HG03103 (cell line): ENCODE data around the gene ANKRD1.

Source experiments
- ATAC-seq: cut with Tn5 transposase; IDR thresholded peaks from one replicate; pipeline ENCODE4 v1.9.1; 2021; ENCODE audit warnings: low read depth; ENCODE audit not compliant: unreplicated experiment

ANKRD1 gene

DNA sequence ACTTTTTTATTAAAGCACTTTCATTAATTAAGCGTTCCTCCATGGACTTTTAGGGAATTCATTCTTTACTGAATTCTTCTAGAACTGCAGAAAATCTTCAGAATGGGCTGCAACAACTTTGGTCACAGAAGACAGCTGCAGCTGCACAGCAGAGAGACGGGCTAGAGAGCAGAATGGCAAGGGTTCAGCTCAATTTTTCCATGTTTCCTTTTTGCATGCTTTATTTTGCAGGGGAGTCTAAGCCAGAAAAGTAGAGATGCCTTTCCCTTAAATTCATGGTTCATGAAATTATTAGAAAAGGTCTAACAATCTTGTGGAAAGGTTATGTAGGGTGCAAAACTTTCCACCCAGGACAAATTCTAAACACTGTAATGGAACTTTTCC, 15.4 kb upstream of the ANKRD1 start:
- ATAC-seq: no peak

DNA sequence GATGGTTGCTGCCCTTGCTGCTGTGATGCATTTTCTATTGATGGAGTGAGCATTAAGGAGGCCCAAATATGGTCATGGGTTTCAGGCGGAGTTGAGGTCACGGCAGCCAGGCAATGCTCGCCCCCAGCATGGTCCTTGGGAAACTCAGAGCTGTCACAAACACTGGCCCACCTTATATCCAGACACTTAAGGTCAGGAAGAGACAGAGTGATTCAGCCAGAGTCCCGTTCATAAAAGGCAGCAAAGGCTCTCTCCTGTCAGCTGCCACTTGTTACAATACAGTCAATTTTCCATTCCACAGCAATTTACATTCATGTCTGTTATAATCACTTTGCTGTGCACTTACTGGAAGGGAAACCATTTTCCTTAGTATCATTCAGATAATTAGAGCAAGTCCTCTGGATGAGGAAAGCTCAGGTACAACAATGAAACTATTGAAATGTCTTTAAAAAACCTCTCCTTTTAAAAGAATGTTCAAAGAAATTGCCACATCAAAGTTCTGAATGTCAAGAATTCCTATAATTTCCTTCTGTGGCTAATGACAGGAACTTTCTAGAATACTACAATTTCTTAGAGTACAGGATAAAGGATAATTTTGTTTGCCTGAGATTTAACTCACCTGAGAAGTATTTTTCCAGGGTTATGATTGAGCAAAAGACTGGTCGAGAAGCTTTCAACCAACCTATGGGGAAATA, 14.8 kb upstream of the ANKRD1 start:
- no peak for ATAC-seq

DNA sequence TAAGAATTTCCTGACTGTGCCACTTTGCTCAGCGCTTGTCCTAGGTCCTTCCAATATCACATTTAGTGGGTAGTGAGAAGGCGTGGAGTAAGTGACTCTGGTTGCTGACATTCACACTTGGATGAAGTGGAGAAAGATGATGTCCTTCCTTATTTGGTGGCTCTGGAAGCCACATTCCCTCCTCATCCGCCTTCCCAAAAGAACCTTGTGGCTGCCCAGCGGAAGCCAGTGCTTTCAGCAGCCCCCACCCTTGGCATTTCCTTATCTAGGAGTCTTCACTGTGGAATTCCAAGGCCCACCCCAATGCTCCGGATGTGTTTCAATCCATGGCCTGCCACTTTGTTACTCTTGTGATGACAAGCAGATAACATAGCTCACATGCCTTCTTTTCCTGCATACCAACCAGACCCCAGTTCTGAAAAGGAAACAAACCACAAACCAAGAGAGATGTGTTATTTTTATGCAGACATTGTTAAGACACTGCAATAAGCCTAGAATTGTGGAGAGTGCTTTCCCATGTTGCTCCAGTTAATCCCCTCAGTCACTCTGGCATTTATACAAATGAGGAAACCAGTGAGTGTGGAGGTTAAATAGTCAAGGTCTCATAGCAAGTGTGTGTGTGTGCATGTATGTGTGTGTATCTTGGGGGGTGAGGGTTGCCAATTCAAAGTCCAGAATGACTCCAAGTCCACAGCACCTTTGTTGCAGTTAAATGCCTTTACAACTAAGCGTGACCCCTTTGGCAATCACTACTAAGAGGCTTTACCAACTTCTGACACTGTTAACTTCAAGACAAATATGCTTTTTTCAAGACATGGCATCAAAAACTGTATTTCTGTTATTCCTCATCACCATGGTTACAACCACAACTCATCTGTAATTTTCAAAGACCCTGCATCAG, 10.3 kb upstream of the ANKRD1 start:
- no peak for ATAC-seq

DNA sequence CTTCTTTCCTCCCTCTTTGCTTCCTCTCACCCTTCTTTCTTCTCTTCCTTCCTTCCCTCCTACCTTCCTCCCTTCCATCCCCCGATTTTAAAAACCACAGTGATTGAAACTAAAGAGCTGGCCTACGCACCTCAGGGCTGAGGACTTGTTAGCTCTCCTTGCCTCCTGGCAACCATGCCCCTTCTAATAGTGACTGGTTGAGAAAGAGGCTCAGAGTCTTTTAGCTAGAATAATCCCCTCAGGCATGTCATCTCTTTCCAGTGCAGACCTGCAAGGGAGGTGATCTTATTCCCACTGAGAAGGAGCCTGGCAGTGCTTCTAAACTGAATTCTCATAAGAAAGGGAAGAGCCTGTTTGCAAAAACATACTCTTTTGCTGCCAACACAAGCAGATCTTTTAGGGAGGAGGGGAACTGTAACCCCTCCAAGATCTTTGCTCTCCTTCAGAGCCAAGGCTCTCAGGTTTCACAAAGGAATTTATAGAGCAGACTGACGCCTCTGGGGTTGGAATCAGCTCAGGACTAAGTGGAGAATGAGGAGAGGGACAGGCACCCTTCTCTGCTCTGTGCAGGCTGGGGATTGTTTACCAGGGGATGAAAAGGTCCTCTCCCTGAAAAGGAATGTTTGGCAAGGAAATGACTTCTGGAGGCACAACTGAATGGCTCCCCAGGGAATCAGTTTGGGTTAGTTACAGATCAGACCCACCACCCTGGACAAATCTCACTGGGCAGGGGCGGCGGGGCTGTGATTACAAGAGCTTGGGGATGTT, 9.4 kb upstream of the ANKRD1 start:
- ATAC-seq: no peak

DNA sequence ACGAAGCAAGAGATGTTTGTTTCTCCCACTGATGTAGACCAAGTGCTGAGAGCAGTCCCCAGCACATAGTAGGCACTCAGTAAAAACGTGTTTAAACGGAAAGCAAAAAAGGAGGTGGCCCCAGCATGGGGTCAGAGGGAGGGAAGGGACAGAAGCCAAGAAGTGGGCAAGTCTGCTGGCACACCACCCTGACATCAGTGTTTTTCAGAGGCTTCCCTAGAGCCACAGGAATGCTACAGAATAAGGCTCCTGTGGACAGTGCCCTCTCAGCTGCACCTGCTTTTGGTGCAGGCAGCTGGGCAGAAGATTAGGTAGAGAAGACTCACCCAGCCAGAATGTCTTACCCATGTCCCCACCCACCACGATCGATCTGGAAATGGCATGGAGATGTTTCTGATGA, 8.3 kb upstream of the ANKRD1 start:
- ATAC-seq: no peak

DNA sequence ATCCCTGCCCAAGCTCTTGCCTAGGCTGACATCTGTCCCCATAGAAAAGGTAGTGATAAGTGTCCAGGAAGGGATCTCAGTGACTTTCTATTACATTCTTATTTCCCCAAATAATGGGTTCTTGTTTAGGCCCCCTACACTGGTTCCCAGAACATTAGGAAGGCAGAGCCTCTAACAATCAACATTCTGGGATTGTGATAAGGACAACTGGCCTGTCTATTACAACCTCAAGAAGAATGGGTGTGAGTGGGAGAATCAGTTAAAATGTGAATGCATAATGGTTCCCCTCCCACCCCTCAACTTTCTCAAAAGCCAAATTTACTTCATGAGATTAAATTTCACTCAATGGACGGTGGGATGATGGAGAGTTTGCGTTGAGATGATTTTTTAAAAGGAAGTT, 6.4 kb upstream of the ANKRD1 start:
- no peak for ATAC-seq

DNA sequence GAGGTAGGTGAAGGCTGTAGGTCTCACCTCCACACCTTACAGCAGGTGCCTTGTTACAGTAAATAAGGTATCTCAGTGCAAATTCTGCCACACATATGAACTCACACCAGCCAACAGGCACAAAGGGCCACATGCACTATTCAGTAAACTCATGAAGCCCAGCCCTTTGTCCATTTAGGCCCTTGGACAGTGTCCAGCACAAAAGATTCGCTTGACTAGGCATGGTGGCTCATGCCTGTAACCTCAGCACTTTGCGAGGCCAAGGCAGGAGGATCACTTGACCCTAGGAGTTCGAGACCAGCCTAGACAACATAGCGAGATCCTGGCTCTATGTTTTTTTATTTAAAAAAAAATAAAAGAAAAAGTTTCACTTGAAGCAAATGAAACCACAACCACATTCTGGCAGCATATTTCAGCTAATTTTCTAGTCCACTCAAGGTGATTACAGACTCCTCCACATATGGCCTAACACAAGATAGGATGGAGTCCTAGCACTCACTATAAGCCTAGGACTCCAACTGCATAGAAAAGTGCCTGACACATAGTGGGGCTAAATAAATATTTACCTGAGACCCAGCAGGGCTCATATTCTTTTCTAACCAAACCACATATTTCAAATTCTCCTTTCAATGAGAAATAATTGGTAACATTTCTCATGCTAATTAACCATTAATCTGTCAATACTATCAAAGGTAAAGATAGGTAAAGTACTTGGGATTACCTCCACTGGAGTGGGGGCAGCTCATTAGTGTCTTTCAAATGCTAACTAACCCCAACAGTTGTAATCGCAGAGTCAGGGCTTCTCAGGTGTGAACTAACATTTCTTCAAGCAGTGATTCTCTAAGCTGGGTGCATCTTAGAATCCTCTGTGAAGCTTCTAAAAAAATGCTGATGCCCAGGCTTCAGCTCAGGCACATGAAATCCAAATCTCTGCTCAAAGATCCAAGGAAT, 4.5 kb upstream of the ANKRD1 start:
- ATAC-seq: no peak

DNA sequence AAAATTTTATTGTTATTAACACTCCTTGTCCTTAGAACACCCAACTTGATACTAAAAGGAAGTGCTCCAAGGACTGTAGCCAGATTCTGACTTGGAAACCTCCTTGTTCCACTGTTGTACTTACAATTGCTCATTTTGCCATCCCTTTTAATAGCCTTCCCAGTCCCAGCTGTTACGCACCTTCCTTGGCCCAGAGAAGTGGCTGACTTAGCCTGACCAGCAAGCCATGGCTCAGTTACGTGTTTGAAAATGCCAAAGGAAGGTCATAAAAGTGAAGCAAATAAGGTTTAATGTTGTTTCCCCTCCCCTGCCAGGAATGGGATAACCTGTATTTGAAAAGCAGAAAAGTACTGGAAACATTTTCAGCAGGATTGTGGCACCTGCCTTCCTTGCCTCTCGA, 3.7 kb upstream of the ANKRD1 start:
- no peak for ATAC-seq

DNA sequence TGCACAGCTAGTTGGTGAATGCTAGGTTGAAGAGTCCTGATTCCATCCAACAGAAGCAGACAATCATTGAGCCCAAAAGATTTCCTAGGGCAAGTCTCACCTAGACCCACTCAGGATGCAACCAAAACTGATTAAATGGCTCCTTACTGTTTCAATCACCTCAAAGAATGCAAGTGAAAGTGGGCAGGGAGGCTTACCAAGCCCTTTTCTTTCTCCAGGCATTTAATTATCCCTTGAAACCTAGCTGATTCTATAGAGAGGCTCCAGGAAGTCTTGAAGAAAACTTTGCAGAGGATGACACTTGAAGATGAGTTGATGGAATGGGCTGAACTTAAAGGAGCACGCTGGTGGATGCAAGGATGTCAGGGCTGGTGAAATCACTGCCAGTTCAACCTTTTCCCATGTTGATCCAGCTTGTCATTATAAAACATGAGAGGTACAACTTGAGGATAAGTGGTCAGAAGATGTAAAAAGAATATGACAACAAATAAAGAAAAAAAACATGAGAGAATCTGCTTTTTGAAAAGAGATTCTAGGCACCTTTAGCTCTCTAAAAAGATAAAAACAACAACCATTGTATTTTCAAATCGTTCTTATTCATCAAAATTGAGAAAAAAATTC, 2.3 kb upstream of the ANKRD1 start:
- no peak for ATAC-seq

DNA sequence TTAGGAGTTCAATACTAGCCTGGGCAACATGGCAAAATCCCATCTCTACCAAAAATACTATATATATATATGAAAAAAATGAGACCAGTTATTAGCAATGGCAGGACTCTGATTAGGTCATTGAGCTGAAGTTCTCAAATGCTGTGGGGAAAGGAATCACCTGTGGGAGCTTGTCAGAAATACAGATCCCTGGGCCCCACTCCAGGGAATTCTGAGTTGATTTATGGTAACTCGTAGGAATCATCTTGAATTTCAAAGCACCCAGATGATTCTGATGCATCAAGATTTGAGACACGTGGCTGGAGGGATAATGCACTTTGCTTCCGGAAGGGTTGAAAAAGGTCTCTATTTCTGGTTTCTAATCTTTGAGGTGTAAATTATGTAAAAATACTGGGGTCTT, 1.0 kb upstream of the ANKRD1 start:
- ATAC-seq: no peak

DNA sequence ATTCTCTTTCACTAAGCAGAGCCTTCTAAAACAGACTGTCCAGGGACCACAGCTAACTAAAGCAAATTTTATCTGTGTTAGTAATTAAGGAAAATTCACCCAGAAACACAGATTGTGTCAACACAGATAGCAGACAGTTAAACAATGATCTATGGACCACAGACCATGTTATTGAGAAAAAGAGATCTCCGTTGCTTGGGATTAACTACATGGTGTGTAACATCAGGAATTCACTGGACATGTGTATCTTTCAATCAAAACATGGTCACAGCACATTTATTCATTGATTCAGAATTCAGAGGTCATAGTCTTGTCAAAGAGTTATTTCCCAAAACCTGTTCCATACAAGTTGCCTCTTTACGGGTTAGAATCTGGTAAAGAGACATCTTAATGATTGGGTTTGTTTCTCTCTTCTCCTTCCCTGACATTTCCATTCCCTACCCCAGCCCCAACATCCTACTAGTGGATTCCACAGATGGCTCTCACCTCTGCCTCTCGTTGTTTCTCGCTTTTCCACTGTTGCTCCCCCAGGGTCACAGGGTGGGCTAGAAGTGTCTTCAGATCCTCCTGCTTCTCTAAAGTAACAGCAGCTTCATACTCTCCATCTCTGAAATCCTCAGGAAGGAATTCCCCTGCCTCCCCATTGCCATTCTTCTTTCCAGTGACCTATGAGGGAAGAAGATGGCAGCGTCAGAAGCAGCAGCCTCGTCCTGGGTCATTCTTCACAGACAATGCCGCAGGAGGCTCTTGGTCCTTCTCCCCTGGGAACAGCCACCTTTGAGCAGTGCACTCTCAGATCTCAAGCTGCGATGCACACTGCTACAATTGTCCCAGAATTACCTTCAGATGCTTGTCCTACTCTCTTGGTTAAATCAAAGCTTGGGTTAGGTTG, 958 bp downstream of the ANKRD1 start:
- no peak for ATAC-seq

DNA sequence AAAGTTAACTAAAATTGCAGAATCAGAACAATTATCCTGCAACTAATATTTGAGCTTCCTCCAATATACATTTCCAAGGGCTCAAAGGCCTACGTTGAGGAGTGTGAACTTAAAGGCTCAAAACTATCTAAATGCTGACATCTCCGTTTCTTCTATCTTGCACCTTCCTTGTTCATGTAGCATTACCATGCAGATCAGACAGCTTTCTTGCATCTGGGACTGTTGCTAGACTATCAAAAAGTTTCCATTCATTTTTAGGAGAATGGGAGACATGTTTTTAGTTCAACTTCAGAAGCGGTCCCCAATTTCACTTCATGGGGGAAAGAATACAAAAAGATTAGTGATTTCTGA, 2.9 kb downstream of the ANKRD1 start:
- ATAC-seq: no peak

DNA sequence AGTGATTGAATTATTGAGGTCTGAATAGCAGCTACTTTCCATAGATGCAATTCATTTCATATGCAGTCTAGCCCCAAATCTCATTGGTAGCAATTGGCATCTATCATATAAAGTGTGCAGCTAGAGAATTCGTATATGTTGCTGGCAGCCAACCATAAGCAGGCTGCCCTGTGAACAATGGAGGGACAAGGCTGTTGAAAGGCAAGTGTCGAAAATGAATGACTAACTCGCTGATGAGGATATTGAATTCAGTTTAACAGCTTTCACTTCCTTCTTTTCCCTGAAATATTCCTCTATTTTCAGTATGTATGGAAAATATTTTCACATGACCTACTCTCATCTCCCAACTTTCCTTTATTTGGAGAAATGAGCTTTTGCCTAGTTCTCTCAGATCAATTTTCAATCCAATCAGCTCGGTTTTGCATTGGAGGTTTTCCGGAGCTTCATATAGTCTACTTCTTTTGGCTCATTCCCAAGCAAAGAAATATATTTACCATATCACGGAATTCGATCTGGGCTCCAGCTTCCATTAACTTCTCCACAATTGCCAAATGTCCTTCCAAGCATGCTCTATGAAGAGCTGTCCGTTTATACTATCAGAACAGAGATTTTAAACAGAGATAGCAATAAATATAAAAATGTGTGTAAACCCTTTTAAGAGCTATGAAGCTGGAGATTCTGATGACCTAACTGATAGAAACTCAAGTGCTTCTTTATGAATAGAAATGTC, 3.5 kb downstream of the ANKRD1 start:
- no peak for ATAC-seq

DNA sequence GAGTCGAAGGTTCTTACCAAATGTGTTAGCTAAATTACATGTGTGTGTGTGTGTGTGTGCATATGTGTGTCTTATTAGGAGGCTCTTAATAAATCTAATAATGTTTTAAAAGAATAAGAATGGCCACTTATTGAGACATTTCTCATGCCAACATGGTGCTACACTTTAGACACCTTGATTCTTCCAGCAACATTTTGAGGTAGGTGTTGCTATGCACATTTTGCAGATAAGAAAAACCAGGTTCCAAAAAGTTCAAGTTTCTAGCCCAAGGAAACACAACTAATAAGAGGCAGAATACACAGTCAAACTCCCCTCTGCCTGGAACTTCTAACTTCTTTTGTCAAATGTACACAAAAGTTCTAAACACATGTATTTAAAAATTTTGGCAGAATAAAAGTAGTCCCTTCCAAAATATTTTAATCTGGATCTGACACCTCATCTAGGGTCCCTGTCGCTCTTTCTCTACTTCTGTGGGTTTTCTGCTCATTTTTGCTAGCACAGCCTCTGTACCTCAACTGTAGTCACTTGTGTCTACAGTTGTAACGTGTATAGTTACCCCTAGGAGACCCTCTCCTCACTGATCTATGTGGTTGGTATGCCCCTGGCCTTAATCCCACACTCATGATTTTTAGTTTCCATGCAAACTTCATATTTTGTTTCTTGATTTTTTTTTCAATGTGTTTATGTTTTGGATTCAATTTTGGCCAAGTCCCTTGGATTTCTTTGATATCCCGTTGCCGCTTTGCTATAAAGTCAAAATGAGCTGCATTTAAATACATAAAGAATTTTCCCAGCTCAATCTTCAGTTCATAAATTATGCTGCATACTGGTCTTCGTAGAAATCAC, 4.3 kb downstream of the ANKRD1 start:
- ATAC-seq: no peak

DNA sequence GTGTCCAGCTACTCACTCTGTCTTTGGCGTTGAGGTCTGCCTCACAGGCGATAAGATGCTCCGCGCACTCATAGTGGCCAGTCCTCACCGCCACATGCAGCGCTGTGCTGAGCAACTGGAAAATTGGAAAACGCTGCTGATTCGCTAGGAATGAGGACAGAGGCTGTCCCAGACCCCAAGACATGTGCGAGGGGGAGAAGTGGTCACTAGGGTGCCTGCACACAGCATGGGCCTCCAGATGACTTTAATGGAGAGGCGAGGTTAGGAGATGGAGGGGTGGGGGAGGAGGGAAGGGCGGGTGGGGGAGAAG, 5.2 kb downstream of the ANKRD1 start:
- no peak for ATAC-seq

DNA sequence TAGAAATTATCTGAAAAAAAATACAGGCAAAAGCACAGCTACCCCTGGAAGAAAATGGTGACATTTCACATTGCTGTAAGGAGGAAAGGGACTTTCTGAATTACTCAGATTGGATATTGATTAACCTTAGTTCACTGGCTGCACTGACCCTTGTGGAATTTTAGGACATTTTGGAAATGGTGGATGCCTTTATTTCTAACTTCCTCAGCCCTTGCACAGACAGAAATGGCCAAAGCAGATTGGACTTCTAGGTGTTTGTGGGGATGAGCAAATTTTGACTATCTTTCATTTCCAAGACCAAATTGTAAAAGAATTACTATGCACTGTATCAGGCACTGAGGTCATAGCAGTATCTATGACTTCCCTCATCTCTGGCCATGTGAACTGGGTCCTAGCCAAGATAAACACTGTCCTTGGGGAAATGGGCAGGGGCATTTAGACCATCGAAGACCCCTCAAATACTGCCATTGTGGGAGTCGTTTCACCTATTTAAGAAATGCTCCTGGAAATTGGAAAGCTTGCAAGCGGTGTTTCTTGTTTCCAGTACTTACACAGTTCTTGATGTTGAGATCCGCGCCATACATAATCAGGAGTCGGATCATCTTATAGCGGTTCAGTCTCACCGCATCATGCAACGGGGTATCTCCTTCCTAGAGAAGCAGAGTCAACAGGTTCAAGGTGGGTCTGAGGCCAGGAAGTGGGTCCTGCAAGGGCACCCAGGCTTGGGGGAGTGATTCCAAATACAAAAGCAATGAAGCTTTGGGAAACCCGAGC, 5.7 kb downstream of the ANKRD1 start:
- ATAC-seq: no peak
